Measurements from ENCODE around the gene CRYZL1.

CRYZL1 gene

DNA sequence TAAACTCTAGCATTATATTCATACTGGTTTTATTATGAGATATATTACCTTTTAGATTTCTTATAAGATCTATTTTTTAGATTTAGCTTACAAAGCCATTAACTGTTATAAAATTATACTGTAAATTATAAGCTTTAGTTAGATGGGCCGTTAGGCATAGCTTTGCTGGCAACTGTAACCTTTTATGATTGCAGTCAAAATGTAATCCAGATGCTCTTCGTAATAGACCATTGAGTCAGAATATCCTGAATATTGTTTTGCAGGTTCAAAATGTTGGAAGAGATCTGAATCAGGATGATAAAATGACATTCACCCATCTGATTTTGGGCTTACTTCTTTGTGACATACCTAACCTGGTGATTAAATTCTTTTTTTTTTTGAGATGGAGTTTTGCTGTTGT lies 21.7 kb upstream of the CRYZL1 start:
- TF ChIP-seq, protein P1, sequence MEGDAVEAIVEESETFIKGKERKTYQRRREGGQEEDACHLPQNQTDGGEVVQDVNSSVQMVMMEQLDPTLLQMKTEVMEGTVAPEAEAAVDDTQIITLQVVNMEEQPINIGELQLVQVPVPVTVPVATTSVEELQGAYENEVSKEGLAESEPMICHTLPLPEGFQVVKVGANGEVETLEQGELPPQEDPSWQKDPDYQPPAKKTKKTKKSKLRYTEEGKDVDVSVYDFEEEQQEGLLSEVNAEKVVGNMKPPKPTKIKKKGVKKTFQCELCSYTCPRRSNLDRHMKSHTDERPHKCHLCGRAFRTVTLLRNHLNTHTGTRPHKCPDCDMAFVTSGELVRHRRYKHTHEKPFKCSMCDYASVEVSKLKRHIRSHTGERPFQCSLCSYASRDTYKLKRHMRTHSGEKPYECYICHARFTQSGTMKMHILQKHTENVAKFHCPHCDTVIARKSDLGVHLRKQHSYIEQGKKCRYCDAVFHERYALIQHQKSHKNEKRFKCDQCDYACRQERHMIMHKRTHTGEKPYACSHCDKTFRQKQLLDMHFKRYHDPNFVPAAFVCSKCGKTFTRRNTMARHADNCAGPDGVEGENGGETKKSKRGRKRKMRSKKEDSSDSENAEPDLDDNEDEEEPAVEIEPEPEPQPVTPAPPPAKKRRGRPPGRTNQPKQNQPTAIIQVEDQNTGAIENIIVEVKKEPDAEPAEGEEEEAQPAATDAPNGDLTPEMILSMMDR (IDR thresholded peaks at IDR 0.05; ENCODE audit: control insufficient read depth, extremely low read depth, insufficient read depth), result no peak
- DNase-seq (ENCODE audit: low read depth), result no peak

DNA sequence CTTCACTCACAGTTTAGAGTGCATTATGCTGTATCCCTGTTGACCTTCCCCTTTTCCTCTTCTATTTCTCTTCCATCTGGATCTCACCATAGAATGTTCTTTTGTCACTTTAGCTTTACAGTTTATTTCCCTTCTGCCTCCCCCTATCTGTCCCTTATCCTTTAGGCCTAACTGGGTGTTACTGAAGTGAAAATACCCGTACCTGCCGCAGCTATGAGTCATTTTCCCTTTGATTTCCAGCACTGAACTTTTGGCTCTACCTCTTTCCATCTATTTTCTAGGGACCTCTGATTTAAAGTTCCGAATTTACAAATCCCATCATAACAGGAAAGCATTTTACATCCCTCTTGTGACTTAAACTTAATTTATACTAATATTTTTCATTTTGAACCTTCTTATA lies 20.5 kb upstream of the CRYZL1 start:
- DNase-seq (ENCODE audit: low read depth), result no peak
- no peak overlapping the region for H3K4me3 ChIP-seq (ENCODE audit: low read depth, low read length)
- TF ChIP-seq, protein P1 (IDR thresholded peaks at IDR 0.05; ENCODE audit: control insufficient read depth, extremely low read depth, insufficient read depth), result no peak

More for the DNA sequence above, 21.7 kb upstream of the CRYZL1 start:
- H3K4me3 ChIP-seq (ENCODE audit: low read depth, low read length), result no peak overlapping the region

DNA sequence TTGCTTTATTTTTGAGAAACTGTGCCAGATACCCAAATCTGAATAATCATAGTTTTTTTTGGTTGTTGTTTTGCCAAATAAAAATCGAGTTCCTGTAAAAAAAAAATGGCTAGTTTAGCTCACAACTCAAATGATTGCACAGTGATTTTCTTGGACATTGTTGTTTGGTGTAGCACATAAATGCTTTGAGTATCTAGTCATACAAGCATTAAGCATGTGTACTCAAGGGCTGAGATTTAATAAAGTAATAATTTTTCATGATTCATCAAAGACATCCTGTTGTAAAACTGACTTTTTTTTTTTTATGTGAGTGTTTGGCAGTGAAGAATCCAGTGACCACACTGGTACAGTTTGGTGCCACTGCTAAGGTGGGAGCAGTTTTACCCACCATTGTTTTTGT lies 19.6 kb upstream of the CRYZL1 start:
- TF ChIP-seq, protein P1 (IDR thresholded peaks at IDR 0.05; ENCODE audit: control insufficient read depth, extremely low read depth, insufficient read depth), result no peak
- H3K4me3 ChIP-seq (ENCODE audit: low read depth, low read length), result no peak overlapping the region
- DNase-seq (ENCODE audit: low read depth), result no peak

DNA sequence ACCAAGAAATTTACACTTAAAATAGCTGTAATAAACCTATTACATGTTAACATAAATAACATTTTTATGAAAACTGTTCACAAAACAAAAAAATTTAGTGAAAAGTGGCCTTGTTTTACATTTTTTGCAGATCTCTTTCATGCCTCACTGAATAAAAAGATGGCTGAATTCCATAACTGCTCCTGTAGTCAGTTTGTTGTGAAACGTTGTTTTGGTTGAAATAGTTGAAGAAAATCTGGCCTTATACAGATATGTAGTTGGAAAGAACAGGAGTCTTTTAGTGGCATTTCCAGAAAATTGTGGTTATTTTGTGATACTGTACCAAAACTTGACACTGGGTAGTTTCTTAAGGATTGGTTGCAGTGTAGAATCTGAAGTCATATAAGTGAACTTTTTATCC lies 18.9 kb upstream of the CRYZL1 start:
- no peak overlapping the region for H3K4me3 ChIP-seq (ENCODE audit: low read depth, low read length)
- TF ChIP-seq, protein P1 (IDR thresholded peaks at IDR 0.05; ENCODE audit: control insufficient read depth, extremely low read depth, insufficient read depth), result no peak
- DNase-seq (ENCODE audit: low read depth), result no peak

DNA sequence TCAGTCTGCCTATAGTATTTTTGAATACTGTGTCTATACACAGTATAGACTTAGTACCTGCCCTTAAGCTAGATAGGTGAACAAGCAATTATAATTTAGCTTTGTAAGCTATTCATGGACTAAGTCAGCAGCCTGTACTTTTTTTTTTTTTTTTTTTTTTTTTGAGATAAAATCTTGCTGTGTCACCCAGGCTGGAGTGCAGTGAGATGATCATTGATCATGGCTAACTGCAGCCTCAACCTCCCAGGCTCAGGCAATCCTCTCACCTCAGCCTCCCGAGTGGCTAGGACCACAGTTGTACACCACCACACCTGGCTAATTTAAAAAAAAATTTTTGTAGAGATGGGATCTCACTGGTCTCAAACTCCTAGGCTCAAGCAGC lies 18.0 kb upstream of the CRYZL1 start:
- no peak overlapping the region for H3K4me3 ChIP-seq (ENCODE audit: low read depth, low read length)
- TF ChIP-seq, protein P1 (IDR thresholded peaks at IDR 0.05; ENCODE audit: control insufficient read depth, extremely low read depth, insufficient read depth), result no peak
- DNase-seq (ENCODE audit: low read depth), result no peak

DNA sequence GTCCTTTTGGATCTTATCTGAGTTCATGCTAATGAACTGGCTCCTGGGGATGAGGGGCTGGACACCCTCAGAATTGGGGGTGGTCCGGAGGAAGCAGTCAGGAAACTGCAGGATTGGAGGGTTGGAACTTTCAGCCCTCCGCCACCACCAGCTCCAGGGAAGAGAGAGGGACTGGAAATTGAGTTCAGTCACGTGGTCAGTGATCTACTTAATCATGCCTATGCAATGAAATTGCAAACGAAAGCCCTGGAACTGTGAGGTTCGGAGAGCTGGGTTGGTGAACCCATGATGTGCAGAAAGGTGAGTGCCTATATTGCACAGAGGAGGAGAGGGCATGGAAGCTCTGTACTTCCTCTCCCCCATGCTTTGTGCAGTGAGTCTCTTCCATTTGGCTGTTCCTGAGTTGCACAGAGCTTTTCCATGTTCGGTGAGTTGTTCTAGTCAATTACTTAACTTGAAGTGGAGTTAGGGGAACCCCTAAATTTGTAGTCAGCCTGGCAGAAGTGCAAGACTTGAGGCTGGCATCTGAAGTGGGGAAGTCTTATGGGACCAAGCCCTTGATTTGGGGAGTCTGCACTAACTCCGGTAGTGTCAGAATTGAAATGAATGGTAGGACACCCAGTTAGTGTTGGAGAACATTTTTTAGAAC lies 17.5 kb upstream of the CRYZL1 start:
- DNase-seq (ENCODE audit: low read depth), result no peak
- TF ChIP-seq, protein P1 (IDR thresholded peaks at IDR 0.05; ENCODE audit: control insufficient read depth, extremely low read depth, insufficient read depth), result no peak
- no peak overlapping the region for H3K4me3 ChIP-seq (ENCODE audit: low read depth, low read length)

Data from LNCaP clone FGC (cell line).